GM12878 (cell line): ENCODE measurements around the gene L3MBTL1. TPM values are rescaled to one million over a fixed set of nuclear protein-coding genes. Genes with fewer than 3 reads are reported as not detected.

Source experiments
- ATAC-seq: fragments of 200-7000 bp; cut with Tn5 transposase; 3 replicates; pipeline ENCODE4 v1.9.1; 2020; ENCODE audit warnings: mild to moderate bottlenecking, moderate library complexity
- BruUV-seq: library from RNA; stranded (reverse); fragments of 400-500 nt; replicated peaks from 2 replicates; lab custom pipeline; 2021; lab: Mats Ljungman, UMichigan
- CTCF ChIA-PET: fragments of 300-600 bp; sonication (Branson Sonifier 250); formaldehyde crosslinking; extraction: SDS; loops from one replicate; lab custom pipeline; 2021; ENCODE audit warnings: inconsistent platforms; lab: Yijun Ruan, JAX
- POLR2A ChIA-PET: fragments of 350-600 bp; formaldehyde crosslinking; extraction: SDS; loops from one replicate; lab custom pipeline; 2021; ENCODE audit warnings: inconsistent platforms; lab: Charles Lee
- RAD21 ChIA-PET: fragments of 300-600 bp; sonication (Branson Sonifier 250); formaldehyde crosslinking; loops from one replicate; lab custom pipeline; 2023; ENCODE audit warnings: antibody characterized with exemption; ENCODE audit not compliant: unreplicated experiment; lab: Charles Lee
- SMC1A ChIA-PET: fragments of 300-600 bp; sonication (Branson Sonifier 250); formaldehyde crosslinking; loops from one replicate; lab custom pipeline; 2023; ENCODE audit not compliant: unreplicated experiment, uncharacterized antibody; lab: Charles Lee
- DNase-seq: peaks from one replicate; pipeline ENCODE4 v3.0.0-alpha.2; 2011; ENCODE audit warnings: low read depth, low spot score
- FAIRE-seq: peaks from 3 replicates; lab custom pipeline; 2011; peaks lifted over from hg19 to GRCh38; lab: Jason Lieb, UNC
- H2AFZ ChIP-seq: 2 replicates; pipeline ENCODE4 v1.6.0; 2011; ENCODE audit warnings: low read depth, low read length, control low read depth; ENCODE audit not compliant: control insufficient read depth
- H3K27ac ChIP-seq: 2 replicates; pipeline ENCODE4 v1.5.1; 2011; ENCODE audit warnings: control low read depth; ENCODE audit not compliant: control insufficient read depth, insufficient read depth
- H3K27me3 ChIP-seq, 2 experiments: replicated peaks in 1 of 2; 2 replicates each; pipeline versions ENCODE4 v1.6.0 to v1.6.1; 2011; ENCODE audit warnings: low read length in 1 of 2; ENCODE audit not compliant: control insufficient read depth in 2 of 2, insufficient read depth in 2 of 2
- H3K36me3 ChIP-seq, 2 experiments: 2 replicates each; pipeline ENCODE4 v1.5.1; 2011; ENCODE audit warnings: low read length in 1 of 2; ENCODE audit not compliant: control insufficient read depth in 2 of 2, insufficient read depth in 2 of 2
- H3K4me1 ChIP-seq: 2 replicates; pipeline ENCODE4 v1.6.1; 2011; ENCODE audit warnings: mild to moderate bottlenecking, low read length, moderate library complexity, mixed read lengths; ENCODE audit not compliant: control insufficient read depth, insufficient read depth
- H3K4me2 ChIP-seq: 2 replicates; pipeline ENCODE4 v1.6.0; 2011; ENCODE audit warnings: control low read depth; ENCODE audit not compliant: control insufficient read depth, insufficient read depth
- H3K4me3 ChIP-seq: fragments of 200-600 bp; sonication (generic); 2 replicates; pipeline ENCODE4 v1.5.1; 2016
- H3K79me2 ChIP-seq: 2 replicates; pipeline ENCODE4 v1.6.0; 2011; ENCODE audit warnings: low read length; ENCODE audit not compliant: control insufficient read depth, insufficient read depth
- H3K9ac ChIP-seq: 2 replicates; pipeline ENCODE4 v1.8.0; 2011; ENCODE audit warnings: low read length, control low read depth, mixed read lengths; ENCODE audit not compliant: control insufficient read depth, insufficient read depth
- H3K9me3 ChIP-seq: replicated peaks from 3 replicates; pipeline ENCODE4 v1.5.1; 2011; ENCODE audit warnings: mild to moderate bottlenecking, low read length; ENCODE audit not compliant: control insufficient read depth, insufficient read depth
- H4K20me1 ChIP-seq: 2 replicates; pipeline ENCODE4 v1.6.0; 2011; ENCODE audit not compliant: control insufficient read depth, insufficient read depth
- BACH1 ChIP-seq: fragments of 450-650 bp; IDR thresholded peaks from 2 replicates; pipeline ENCODE4 v1.6.1; 2017; ENCODE audit warnings: mild to moderate bottlenecking, borderline replicate concordance
- BRCA1 ChIP-seq: IDR thresholded peaks from 2 replicates; pipeline ENCODE4 v1.6.1; 2011; ENCODE audit warnings: low read depth, low read length, improper control_type of control experiment
- CHD1 ChIP-seq: IDR thresholded peaks from 2 replicates; pipeline ENCODE4 v1.6.1; 2012; ENCODE audit warnings: low read depth, low read length, improper control_type of control experiment
- EZH2 ChIP-seq: IDR thresholded peaks from 2 replicates; pipeline ENCODE4 v1.6.1; 2012; ENCODE audit warnings: low read depth, mild to moderate bottlenecking, control low read depth, inconsistent platforms, low read length, borderline replicate concordance; ENCODE audit not compliant: control insufficient read depth
- MLLT1 ChIP-seq: fragments of 450-650 bp; IDR thresholded peaks from 2 replicates; pipeline ENCODE4 v1.6.1; 2016; ENCODE audit warnings: mild to moderate bottlenecking
- NFXL1 ChIP-seq: fragments of 450-650 bp; IDR thresholded peaks from 2 replicates; pipeline ENCODE4 v1.6.1; 2017; ENCODE audit warnings: antibody characterized with exemption, mild to moderate bottlenecking, borderline replicate concordance
- POLR2AphosphoS5 ChIP-seq: IDR thresholded peaks from 2 replicates; pipeline ENCODE4 v1.6.1; 2011; ENCODE audit warnings: mild to moderate bottlenecking, low read length, inconsistent platforms
- SMARCA5 ChIP-seq: fragments of 450-650 bp; IDR thresholded peaks from 2 replicates; pipeline ENCODE4 v1.6.1; 2017; ENCODE audit warnings: mild to moderate bottlenecking
- TCF7 ChIP-seq: IDR thresholded peaks from 2 replicates; pipeline ENCODE4 v1.6.1; 2014; ENCODE audit warnings: antibody characterized with exemption, borderline replicate concordance
- WRNIP1 ChIP-seq: IDR thresholded peaks from 2 replicates; pipeline ENCODE4 v1.6.1; 2011; ENCODE audit warnings: low read depth, low read length, improper control_type of control experiment, borderline replicate concordance
- ZNF384 ChIP-seq: IDR thresholded peaks from 2 replicates; pipeline ENCODE4 v1.6.1; 2012; ENCODE audit warnings: low read depth, mild to moderate bottlenecking, low read length, improper control_type of control experiment, borderline replicate concordance
- WGBS: methylation state at CpG from one replicate; pipeline ENCODE4 v1.1.6; 2016; ENCODE audit warnings: low lambda C conversion rate; ENCODE audit not compliant: insufficient replicate concordance, insufficient coverage; ENCODE audit errors: missing lambda C conversion rate; 5-methylcytosine and 5-hydroxymethylcytosine counted together
- in situ Hi-C: fragments of 300-500 bp; cut with MboI; formaldehyde crosslinking; loops from 9 replicates; pipeline ENCODE4 v1.14.3; 2018; ENCODE audit warnings: mixed read lengths
- intact Hi-C: fragments of 100-400 bp; cut with micrococcal nuclease; formaldehyde crosslinking; loops from one replicate; pipeline ENCODE4 v1.14.2; 2022; ENCODE audit not compliant: unreplicated experiment
- polyA plus RNA-seq, 11 experiments: library from polyadenylated mRNA; depleted of rRNA in 4 of 11; unstranded in 6 of 11; stranded (reverse) in 5 of 11; fragments of >200 nt; fragmentation: Nextera tagmentation in 4 of 11; fragmentation: Illumina TruSeq in 1 of 11; extraction: Ambion mirVana in 4 of 11; extraction: Trizol in 1 of 11; gene quantifications; 1 replicate in 1 of 11; 2 replicates in 10 of 11; pipeline versions ENCODE4 v1.2.1 to v1.2.3, GENCODE V29; 2011 to 2016; ENCODE audit warnings: inconsistent platforms in 2 of 11, missing spikeins in 2 of 11, low read depth in 1 of 11
- total RNA-seq, 4 experiments: library from RNA; depleted of rRNA in 3 of 4; stranded (reverse); fragments of >200 nt in 3 of 4; fragmentation: Illumina TruSeq in 1 of 4; extraction: Trizol in 1 of 4; gene quantifications; 2 replicates each; pipeline versions ENCODE4 v1.2.1 to v1.2.3, GENCODE V29; 2013 to 2021

L3MBTL1 gene
- total and polyA plus RNA-seq, 10 of the 15 experiments (the other 5 are each of a cell fraction or from before 2014, with no cell fraction given): 0.56 to 6.6 (median 3.9) TPM

DNA sequence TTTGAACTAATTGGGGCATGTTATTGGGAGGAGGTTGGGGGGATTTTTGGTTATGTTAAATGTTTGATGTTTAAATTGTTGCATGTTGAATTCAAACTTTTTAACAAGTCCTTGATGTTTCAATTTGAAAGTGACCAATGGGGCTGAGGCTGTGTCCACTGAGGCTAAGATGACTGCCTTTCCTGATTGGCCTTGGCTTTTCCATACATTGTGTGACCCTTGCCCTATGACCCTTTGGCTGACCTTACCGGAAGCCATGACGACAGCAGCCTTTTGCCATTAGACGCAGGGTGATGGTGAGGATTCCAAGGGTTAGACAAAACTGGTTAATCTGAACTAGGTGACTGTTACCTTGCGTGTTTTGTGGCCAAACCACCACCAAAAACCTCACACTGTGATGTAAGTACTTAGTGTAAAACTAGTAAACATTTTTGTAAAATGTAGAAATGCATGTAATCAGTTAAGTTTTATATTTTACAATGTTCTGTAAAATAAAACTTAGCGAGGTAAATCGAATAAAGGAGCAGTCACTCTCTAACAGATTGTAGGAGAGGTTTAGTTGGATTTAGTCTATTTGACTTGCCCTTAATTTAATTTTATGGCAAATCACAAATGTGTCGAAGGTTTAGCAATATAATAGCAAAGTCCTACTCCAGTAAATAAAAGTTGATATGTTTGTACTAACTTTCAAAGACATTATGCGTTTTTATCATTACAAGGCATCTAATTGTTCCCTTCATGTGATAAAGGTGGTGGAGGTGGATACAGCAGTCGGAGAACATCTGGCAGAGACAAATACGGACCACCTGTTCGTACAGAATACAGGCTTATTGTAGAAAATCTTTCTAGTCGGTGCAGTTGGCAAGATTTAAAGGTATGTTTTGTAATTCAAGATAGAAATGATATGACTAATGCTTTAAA is 48.2 kb upstream of the L3MBTL1 start (continued):
- TF ChIP-seq EZH2 (no peak), TCF7 (no peak), WRNIP1 (no peak), ZNF384 (no peak), CHD1 (no peak), SMARCA5 (no peak)

- BruUV-seq: no TSS peak
- no peak for ATAC-seq
- Histone ChIP-seq H3K79me2 (peaks cover 29% of the 10 kb centered on the region), H3K4me3 (no peak overlapping the region), H3K27ac (no peak overlapping the region), H2AFZ (no peak overlapping the region), H3K36me3 (peaks cover 0 to 31% of the 10 kb centered on the region in 2 experiments; a peak in 2 of 4 replicates), H3K27me3 (no peaks in the 10 kb centered on the region), H3K9me3 (no peaks in the 10 kb centered on the region; the same call in 2 of the 3 replicates), H3K9ac (no peak overlapping the region), H3K4me2 (no peak overlapping the region), H4K20me1 (peaks cover 5% of the 10 kb centered on the region), H3K4me1 (peaks cover 3% of the 10 kb centered on the region; the same call in 1 of the 2 replicates)
- TF ChIP-seq BACH1 (no peak), POLR2AphosphoS5 (peak; percentile 49; the same call in 1 of the 2 replicates), NFXL1 (no peak), MLLT1 (peak; percentile 76), BRCA1 (no peak)
- in situ Hi-C loops: no loop called here
- RAD21 ChIA-PET: no interaction called here
- 99% methylated on average over 23 of the region's 23 CpGs for WGBS
- DNase-seq: no peak
- CTCF ChIA-PET: interaction anchor here (0.6 kb wide), 1 partner anchor 1014 kb away, joined by 5 read pairs; no protein-coding TSS in a partner anchor
- intact Hi-C loops: no loop called here
- SMC1A ChIA-PET: no interaction called here
- POLR2A ChIA-PET: interaction anchor here (0.6 kb wide), 1 partner anchor 124 kb away, joined by 11 read pairs; no protein-coding TSS in a partner anchor
- no peak for FAIRE-seq
Observed at GRCh38 chr20:43460172-43460829, 47.2 kb upstream of the L3MBTL1 start.
